ENCODE measurements around the gene F7. TPM values are rescaled to one million over a fixed set of nuclear protein-coding genes. Genes with fewer than 3 reads are reported as not detected.
A peak's percentile ranks its signal among the peaks of the same experiment; 100 is the strongest.

F7 gene
- total and polyA plus RNA-seq, 3 experiments from 2014 or later, result 0.14 to 0.29 (median 0.22) TPM

DNA sequence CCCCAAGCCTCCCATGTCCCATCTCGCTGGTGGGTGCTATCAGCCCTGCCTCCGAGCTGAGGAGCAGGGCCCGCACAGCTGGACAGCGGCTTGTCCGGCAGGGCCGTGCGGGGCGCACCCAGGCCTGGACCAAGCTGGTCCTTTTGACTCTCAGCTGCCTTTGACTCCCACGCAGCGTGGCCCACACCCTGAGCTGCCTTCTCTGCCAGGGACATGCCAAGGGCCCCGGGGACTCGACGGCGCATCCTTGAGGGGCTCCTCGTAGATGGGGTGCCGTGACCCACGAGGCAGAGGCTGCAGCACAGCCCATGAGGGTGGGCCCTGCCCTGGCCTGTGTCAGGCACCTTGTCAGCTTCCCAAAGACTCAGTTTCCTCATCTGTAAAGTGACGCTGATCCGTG is 38.8 kb upstream of the F7 start:
- no peaks in the 10 kb centered on the region for H3K4me1 Mint-ChIP-seq
- peak overlapping the region in 1 of 7 donors; percentile 66 for H3K4me3 Mint-ChIP-seq
- H3K27ac ChIP-seq (ENCODE audit: low read depth, low read length), result no peak overlapping the region
- no peaks in the 10 kb centered on the region for H3K27me3 ChIP-seq (ENCODE audit: insufficient read depth, low read length, poor library complexity, severe bottlenecking)
- H3K36me3 Mint-ChIP-seq, result peaks cover 0 to 34% (median 15%) of the 10 kb centered on the region in 3 donors
- H3K27ac Mint-ChIP-seq, result no peak overlapping the region
- no peaks in the 10 kb centered on the region for H3K27me3 Mint-ChIP-seq
- peak in 1 of 5 donors; percentile 21 for DNase-seq
- no peaks in the 10 kb centered on the region for H3K4me1 ChIP-seq (ENCODE audit: insufficient read depth, low read length)
- ChIA-PET CTCF (interaction anchor here (1.3 kb wide), 1 partner anchor 117 kb away, joined by 3 read pairs; no protein-coding TSS in a partner anchor), POLR2A (no interaction called here)
- H3K36me3 ChIP-seq (ENCODE audit: insufficient read depth, low read length), result no peaks in the 10 kb centered on the region
- H3K9me3 Mint-ChIP-seq, result no peaks in the 10 kb centered on the region
- H3K9me3 ChIP-seq (ENCODE audit: low read length), result no peaks in the 10 kb centered on the region
- no peak overlapping the region for H3K4me3 ChIP-seq (ENCODE audit: low read length)

DNA sequence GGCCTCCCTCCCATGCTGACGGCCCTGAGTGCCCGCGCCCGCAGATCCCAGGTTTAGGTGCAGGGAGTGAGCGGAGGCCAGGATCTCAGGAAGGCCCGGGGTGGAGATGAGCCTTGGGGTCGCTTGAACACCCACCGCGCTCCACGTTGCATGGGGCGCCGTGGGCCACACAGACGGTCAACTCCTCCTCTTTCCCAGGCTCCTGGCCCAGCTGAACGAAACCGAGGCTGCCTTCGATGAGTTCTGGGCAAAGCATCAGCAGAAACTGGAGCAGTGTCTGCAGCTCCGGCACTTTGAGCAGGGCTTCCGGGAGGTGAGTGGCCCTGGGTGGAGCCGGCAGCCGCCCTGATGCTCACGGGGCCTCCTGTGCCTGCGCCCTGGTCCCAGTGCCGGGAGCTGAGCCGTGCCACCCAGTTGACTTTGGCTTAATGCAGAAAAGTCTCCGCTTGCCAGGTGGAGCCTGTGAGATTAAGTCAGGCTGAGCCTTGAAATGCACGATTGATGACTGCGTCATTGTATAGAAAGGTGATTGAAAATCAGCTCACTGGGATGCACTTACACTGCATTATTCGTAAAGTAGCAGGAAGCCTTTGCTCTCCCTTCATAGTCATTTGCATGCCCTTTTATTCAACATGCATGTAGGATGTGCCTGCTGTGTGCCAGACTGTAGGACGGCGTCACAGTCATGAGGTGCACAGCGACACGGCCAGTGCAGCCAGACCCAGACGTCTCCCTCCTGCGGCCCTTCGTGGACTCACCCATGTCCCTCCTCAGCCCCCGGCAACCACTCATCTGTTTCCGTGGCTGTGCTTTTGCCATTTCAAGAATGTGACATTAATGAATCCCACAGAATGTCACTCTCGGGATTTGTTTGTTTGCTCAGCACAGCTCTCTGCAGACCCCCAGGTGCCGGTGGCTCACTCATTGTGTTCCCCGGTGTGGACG is 35.5 kb upstream of the F7 start:
- H3K9me3 Mint-ChIP-seq, result peaks cover 0 to 2% (median 0%) of the 10 kb centered on the region in 5 donors
- no peaks in the 10 kb centered on the region for H3K4me1 ChIP-seq (ENCODE audit: insufficient read depth, low read length)
- CTCF ChIA-PET, result no interaction called here
- POLR2A ChIA-PET, result no interaction called here
- H3K4me3 Mint-ChIP-seq, result no peak overlapping the region
- peak in 1 of 5 donors; percentile 39 for DNase-seq
- H3K27me3 Mint-ChIP-seq, result no peaks in the 10 kb centered on the region
- peaks cover 9 to 38% (median 25%) of the 10 kb centered on the region in 3 donors for H3K36me3 Mint-ChIP-seq
- H3K9me3 ChIP-seq (ENCODE audit: low read length), result no peaks in the 10 kb centered on the region
- no peaks in the 10 kb centered on the region for H3K36me3 ChIP-seq (ENCODE audit: insufficient read depth, low read length)
- H3K27ac Mint-ChIP-seq, result no peak overlapping the region
- H3K27ac ChIP-seq (ENCODE audit: low read depth, low read length), result no peak overlapping the region
- no peaks in the 10 kb centered on the region for H3K27me3 ChIP-seq (ENCODE audit: insufficient read depth, low read length, poor library complexity, severe bottlenecking)
- H3K4me1 Mint-ChIP-seq, result no peaks in the 10 kb centered on the region
- H3K4me3 ChIP-seq (ENCODE audit: low read length), result no peak overlapping the region

DNA sequence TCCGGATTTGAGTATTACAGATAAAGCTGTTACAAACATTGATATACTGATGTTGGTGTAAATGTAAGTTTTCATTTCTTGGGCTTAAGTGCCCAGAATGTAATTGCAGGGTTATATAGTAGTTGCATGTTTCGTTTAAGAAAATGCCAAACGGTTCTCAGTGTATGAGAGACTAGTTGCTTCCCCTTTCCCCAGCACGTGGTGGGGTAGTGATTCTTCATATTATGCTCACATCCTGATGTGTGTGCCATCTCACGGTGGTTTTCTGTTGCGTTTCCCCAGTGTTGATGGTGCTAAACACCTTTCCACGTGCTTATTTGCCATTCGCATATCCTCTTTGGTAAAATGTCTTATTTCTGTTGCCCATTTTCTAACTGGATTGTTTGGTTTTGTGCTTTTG is 34.7 kb upstream of the F7 start:
- Histone ChIP-seq H3K36me3 (ENCODE audit: insufficient read depth, low read length) (no peaks in the 10 kb centered on the region), H3K4me1 (ENCODE audit: insufficient read depth, low read length) (no peaks in the 10 kb centered on the region), H3K27me3 (ENCODE audit: insufficient read depth, low read length, poor library complexity, severe bottlenecking) (no peaks in the 10 kb centered on the region), H3K27ac (ENCODE audit: low read depth, low read length) (no peak overlapping the region), H3K9me3 (ENCODE audit: low read length) (no peaks in the 10 kb centered on the region), H3K4me3 (ENCODE audit: low read length) (no peak overlapping the region)
- Mint-ChIP-seq H3K27ac (no peak overlapping the region), H3K4me3 (no peak overlapping the region), H3K4me1 (no peaks in the 10 kb centered on the region), H3K27me3 (no peaks in the 10 kb centered on the region), H3K9me3 (peaks cover 0 to 2% (median 0%) of the 10 kb centered on the region in 5 donors), H3K36me3 (peaks cover 9 to 42% (median 28%) of the 10 kb centered on the region in 3 donors)
- CTCF ChIA-PET, result no interaction called here
- DNase-seq, result no peak
- POLR2A ChIA-PET, result no interaction called here

DNA sequence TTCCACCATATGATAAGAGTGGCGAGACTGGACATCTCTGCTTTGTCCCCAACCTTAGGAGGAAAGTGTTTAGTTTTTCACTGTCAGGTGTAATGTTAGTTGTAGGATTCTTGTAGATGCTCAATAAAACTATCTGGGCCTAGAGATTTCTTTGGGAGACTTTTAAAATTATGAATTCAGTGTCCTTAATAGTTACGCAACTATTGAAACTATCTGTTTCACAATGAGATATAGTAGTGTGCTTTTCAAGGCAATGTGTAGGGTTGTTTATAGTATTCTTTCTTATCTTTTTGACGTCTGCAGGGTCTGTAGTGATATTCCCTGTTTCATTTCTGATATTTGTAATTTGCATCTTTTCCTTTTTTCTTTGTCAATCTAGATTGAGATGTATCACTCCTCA is 33.2 kb upstream of the F7 start:
- peaks cover 0 to 2% (median 0%) of the 10 kb centered on the region in 5 donors for H3K9me3 Mint-ChIP-seq
- no peaks in the 10 kb centered on the region for H3K4me1 Mint-ChIP-seq
- no peak overlapping the region for H3K4me3 ChIP-seq (ENCODE audit: low read length)
- POLR2A ChIA-PET, result no interaction called here
- H3K27ac ChIP-seq (ENCODE audit: low read depth, low read length), result no peak overlapping the region
- H3K27ac Mint-ChIP-seq, result peak overlapping the region in 2 of 8 donors; percentile 56 to 65
- no peaks in the 10 kb centered on the region for H3K27me3 ChIP-seq (ENCODE audit: insufficient read depth, low read length, poor library complexity, severe bottlenecking)
- H3K36me3 Mint-ChIP-seq, result peaks cover 9 to 48% (median 29%) of the 10 kb centered on the region in 3 donors
- H3K36me3 ChIP-seq (ENCODE audit: insufficient read depth, low read length), result no peaks in the 10 kb centered on the region
- no peaks in the 10 kb centered on the region for H3K4me1 ChIP-seq (ENCODE audit: insufficient read depth, low read length)
- H3K4me3 Mint-ChIP-seq, result no peak overlapping the region
- CTCF ChIA-PET, result no interaction called here
- H3K9me3 ChIP-seq (ENCODE audit: low read length), result no peaks in the 10 kb centered on the region
- no peak for DNase-seq
- no peaks in the 10 kb centered on the region for H3K27me3 Mint-ChIP-seq

DNA sequence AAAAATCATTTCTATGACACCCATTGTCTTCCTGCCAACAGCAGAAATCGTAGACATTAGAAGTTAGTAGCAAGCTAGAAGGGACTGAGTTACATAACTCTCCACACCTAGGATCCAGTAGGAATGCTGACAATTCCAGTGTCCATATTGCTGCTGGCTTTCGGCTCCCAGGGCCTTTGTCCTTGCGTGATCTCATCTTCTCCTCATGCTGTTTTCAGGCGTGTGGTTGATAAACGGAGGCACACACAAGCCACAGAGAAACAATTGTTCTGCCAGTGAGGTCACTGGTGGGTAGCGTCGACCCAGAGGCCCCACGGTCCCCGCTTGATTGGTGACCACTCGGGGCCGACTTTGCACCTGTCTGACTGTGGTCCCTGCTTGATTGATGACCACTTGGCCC is 31.6 kb upstream of the F7 start:
- Mint-ChIP-seq H3K27me3 (no peaks in the 10 kb centered on the region), H3K9me3 (peaks cover 0 to 2% (median 0%) of the 10 kb centered on the region in 5 donors), H3K4me1 (no peaks in the 10 kb centered on the region), H3K4me3 (no peak overlapping the region), H3K36me3 (peaks cover 9 to 57% (median 29%) of the 10 kb centered on the region in 3 donors), H3K27ac (no peak overlapping the region)
- peak in 1 of 5 donors; percentile 5 for DNase-seq
- no peak overlapping the region for H3K27ac ChIP-seq (ENCODE audit: low read depth, low read length)
- H3K9me3 ChIP-seq (ENCODE audit: low read length), result no peaks in the 10 kb centered on the region
- no peak overlapping the region for H3K4me3 ChIP-seq (ENCODE audit: low read length)
- POLR2A ChIA-PET, result no interaction called here
- no peaks in the 10 kb centered on the region for H3K27me3 ChIP-seq (ENCODE audit: insufficient read depth, low read length, poor library complexity, severe bottlenecking)
- CTCF ChIA-PET, result no interaction called here
- no peaks in the 10 kb centered on the region for H3K4me1 ChIP-seq (ENCODE audit: insufficient read depth, low read length)
- no peaks in the 10 kb centered on the region for H3K36me3 ChIP-seq (ENCODE audit: insufficient read depth, low read length)

DNA sequence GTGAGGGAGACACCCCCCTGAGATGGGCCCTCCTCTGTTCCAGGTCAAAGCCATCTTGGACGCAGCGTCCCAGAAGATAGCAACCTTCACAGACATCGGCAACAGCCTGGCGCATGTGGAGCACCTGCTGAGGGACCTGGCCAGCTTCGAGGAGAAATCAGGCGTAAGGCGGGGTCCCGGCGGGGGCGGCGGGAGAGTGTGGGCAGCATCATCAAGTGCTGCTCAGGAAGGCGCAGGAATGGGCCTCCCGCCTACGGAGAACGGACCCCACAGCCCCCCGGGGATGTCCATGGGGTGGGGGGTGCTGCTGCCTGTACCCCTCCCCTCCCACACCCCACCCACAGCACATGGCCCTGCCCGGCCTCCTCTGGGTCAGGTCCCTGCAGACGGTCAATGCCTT is 31.2 kb upstream of the F7 start:
- POLR2A ChIA-PET, result no interaction called here
- Histone ChIP-seq H3K36me3 (ENCODE audit: insufficient read depth, low read length) (no peaks in the 10 kb centered on the region), H3K4me1 (ENCODE audit: insufficient read depth, low read length) (no peaks in the 10 kb centered on the region), H3K4me3 (ENCODE audit: low read length) (no peak overlapping the region), H3K9me3 (ENCODE audit: low read length) (no peaks in the 10 kb centered on the region), H3K27ac (ENCODE audit: low read depth, low read length) (no peak overlapping the region), H3K27me3 (ENCODE audit: insufficient read depth, low read length, poor library complexity, severe bottlenecking) (no peaks in the 10 kb centered on the region)
- no peak overlapping the region for H3K27ac Mint-ChIP-seq
- peaks cover 9 to 57% (median 29%) of the 10 kb centered on the region in 3 donors for H3K36me3 Mint-ChIP-seq
- CTCF ChIA-PET, result no interaction called here
- H3K9me3 Mint-ChIP-seq, result peaks cover 0 to 2% (median 0%) of the 10 kb centered on the region in 5 donors
- H3K4me1 Mint-ChIP-seq, result no peaks in the 10 kb centered on the region
- H3K4me3 Mint-ChIP-seq, result no peak overlapping the region
- peak in 1 of 5 donors; percentile 36 for DNase-seq
- H3K27me3 Mint-ChIP-seq, result no peaks in the 10 kb centered on the region

DNA sequence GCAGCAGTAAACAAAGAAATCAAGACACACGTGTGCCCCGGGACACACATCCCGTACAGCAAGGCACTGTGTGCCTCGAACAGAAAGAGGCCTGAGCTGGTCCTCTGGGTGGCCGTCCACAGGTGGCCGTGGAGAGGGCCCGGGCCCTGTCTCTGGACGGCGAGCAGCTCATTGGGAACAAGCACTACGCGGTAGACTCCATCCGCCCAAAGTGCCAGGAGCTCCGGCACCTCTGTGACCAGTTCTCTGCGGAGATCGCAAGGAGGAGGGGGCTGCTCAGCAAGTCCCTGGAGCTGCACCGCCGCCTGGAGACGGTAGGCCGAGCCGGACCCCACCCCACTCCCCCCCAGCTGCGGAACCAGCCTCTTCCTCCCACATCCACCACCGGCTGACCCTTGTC is 30.7 kb upstream of the F7 start:
- no peaks in the 10 kb centered on the region for H3K9me3 ChIP-seq (ENCODE audit: low read length)
- no peaks in the 10 kb centered on the region for H3K27me3 Mint-ChIP-seq
- no peaks in the 10 kb centered on the region for H3K27me3 ChIP-seq (ENCODE audit: insufficient read depth, low read length, poor library complexity, severe bottlenecking)
- peak in 1 of 5 donors; percentile 36 for DNase-seq
- no peaks in the 10 kb centered on the region for H3K4me1 Mint-ChIP-seq
- no peaks in the 10 kb centered on the region for H3K36me3 ChIP-seq (ENCODE audit: insufficient read depth, low read length)
- ChIA-PET POLR2A (no interaction called here), CTCF (no interaction called here)
- no peak overlapping the region for H3K27ac Mint-ChIP-seq
- peaks cover 0 to 2% (median 0%) of the 10 kb centered on the region in 5 donors for H3K9me3 Mint-ChIP-seq
- no peak overlapping the region for H3K4me3 ChIP-seq (ENCODE audit: low read length)
- no peak overlapping the region for H3K4me3 Mint-ChIP-seq
- no peak overlapping the region for H3K27ac ChIP-seq (ENCODE audit: low read depth, low read length)
- no peaks in the 10 kb centered on the region for H3K4me1 ChIP-seq (ENCODE audit: insufficient read depth, low read length)
- peaks cover 9 to 57% (median 29%) of the 10 kb centered on the region in 3 donors for H3K36me3 Mint-ChIP-seq

DNA sequence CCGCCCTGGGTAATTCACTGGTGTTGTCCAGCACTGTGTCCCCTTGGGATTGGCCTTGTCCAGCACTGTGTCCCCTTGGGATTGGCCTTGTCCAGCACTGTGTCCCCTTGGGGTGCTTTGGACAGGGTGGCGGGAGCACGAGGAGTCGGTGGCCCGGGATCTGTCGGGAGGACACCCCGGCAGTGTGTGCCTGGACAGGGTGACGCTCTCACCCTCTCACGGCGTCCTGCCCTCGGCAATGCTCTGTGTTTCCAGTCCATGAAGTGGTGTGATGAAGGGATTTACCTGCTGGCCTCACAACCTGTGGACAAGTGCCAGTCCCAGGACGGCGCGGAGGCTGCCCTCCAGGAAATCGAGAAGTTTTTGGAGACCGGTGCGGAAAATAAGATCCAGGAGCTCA is 29.9 kb upstream of the F7 start:
- POLR2A ChIA-PET, result no interaction called here
- Mint-ChIP-seq H3K4me1 (no peaks in the 10 kb centered on the region), H3K9me3 (peaks cover 0 to 2% (median 0%) of the 10 kb centered on the region in 5 donors), H3K36me3 (peaks cover 9 to 50% (median 23%) of the 10 kb centered on the region in 3 donors), H3K27ac (no peak overlapping the region), H3K4me3 (no peak overlapping the region), H3K27me3 (no peaks in the 10 kb centered on the region)
- CTCF ChIA-PET, result no interaction called here
- Histone ChIP-seq H3K9me3 (ENCODE audit: low read length) (no peaks in the 10 kb centered on the region), H3K27ac (ENCODE audit: low read depth, low read length) (no peak overlapping the region), H3K36me3 (ENCODE audit: insufficient read depth, low read length) (no peaks in the 10 kb centered on the region), H3K4me3 (ENCODE audit: low read length) (no peak overlapping the region), H3K4me1 (ENCODE audit: insufficient read depth, low read length) (no peaks in the 10 kb centered on the region), H3K27me3 (ENCODE audit: insufficient read depth, low read length, poor library complexity, severe bottlenecking) (no peaks in the 10 kb centered on the region)
- peak in 1 of 5 donors; percentile 40 for DNase-seq
